ENCODE measurements around the gene SBNO2.

Gene SBNO2

DNA sequence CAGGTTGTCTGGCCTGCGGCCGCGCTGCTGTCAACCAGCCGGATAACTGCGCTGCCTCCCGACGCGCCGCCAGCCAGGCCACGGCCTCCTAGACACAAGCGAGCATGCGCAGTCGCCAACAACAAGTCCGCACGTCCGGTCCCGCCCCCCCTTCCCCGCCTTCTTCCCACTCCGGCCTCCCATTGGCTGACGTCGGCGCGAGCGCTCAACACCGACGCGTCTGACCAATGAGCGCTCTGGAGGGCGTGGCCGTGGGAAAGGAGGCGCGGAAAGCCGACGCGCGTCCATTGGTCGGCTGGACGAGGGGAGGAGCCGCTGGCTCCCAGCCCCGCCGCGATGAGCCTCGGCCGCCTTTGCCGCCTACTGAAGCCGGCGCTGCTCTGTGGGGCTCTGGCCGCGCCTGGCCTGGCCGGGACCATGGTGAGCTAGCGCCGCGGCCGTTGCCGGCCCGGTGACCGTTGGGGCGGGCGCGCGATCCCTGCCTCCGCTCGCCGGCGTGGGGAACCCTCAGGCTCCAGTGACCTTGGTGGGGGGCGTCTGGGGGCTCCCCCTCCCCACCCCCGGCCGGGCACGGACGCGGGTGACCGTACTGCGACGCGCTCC, 70.3 kb downstream of the SBNO2 start, which contains the start of gene GPX4:
Gene GPX4 (plus strand): TSS at position 287 of the 603 bp plus-strand sequence. CDS start 50 bp downstream, at position 337.
- peak within 1 kb of the TSS; percentile 86 for H3K9ac ChIP-seq (ENCODE audit: low read depth, low read length)
- no peaks in the 10 kb centered on the region for H3K27me3 ChIP-seq (ENCODE audit: control insufficient read depth, insufficient read depth, low read length)
- no peaks in the 10 kb centered on the region for H3K9me3 ChIP-seq (ENCODE audit: control insufficient read depth, insufficient read depth, low read length)
- peak within 1 kb of the TSS; percentile 87 for H3K4me3 ChIP-seq (ENCODE audit: low read depth, low read length)
- peaks cover 23% of the 10 kb centered on the region for H3K36me3 ChIP-seq (ENCODE audit: control insufficient read depth, insufficient read depth, low read length)
- H3K4me1 ChIP-seq (ENCODE audit: control insufficient read depth, insufficient read depth, low read length) = peaks cover 5% of the 10 kb centered on the region; the same call in 1 of the 2 replicates
- H3K27ac ChIP-seq (ENCODE audit: low read depth, low read length) = peak within 1 kb of the TSS; percentile 95

DNA sequence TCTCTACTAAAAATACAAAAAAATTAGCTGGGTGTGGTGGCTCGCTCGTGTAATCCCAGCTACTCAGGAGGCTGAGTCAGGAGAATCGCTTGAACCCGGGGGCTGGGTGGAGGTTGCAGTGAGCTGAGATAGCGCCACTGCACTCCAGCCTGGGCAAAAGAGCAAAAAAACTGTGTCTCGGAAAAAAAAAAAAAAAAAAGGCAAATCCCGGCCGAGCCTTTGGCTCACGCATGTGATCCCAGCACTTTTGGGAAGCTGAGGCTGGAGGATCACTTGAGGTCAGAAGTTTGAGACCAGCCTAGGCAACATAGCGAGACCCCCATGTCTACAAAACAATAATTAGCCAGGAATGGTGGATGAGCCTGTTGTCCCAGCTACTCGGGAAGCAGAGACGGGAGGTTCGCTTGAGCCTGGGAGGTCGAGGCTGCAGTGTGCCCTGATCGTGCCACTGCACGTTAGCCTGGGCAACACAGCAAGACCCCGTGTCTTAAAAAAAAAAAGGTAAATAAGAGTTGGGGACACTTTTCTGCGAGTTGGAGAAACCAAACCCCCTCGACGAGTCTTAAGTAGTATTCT, 70.8 kb downstream of the SBNO2 start:
- Histone ChIP-seq H3K4me1 (ENCODE audit: control insufficient read depth, insufficient read depth, low read length) (peaks cover 5% of the 10 kb centered on the region; the same call in 1 of the 2 replicates), H3K36me3 (ENCODE audit: control insufficient read depth, insufficient read depth, low read length) (peaks cover 20% of the 10 kb centered on the region), H3K27me3 (ENCODE audit: control insufficient read depth, insufficient read depth, low read length) (no peaks in the 10 kb centered on the region), H3K4me3 (ENCODE audit: low read depth, low read length) (peak overlapping the region; percentile 25; the same call in 1 of the 2 replicates), H3K9me3 (ENCODE audit: control insufficient read depth, insufficient read depth, low read length) (no peaks in the 10 kb centered on the region), H3K9ac (ENCODE audit: low read depth, low read length) (no peak overlapping the region), H3K27ac (ENCODE audit: low read depth, low read length) (peak overlapping the region; percentile 63)

- no peak overlapping the region for H3K9ac ChIP-seq (ENCODE audit: low read depth, low read length)
- no peaks in the 10 kb centered on the region for H3K27me3 ChIP-seq (ENCODE audit: control insufficient read depth, insufficient read depth, low read length)
- peak overlapping the region; percentile 82 for H3K27ac ChIP-seq (ENCODE audit: low read depth, low read length)
- H3K9me3 ChIP-seq (ENCODE audit: control insufficient read depth, insufficient read depth, low read length) = no peaks in the 10 kb centered on the region
- peaks cover 5% of the 10 kb centered on the region; the same call in 1 of the 2 replicates for H3K4me1 ChIP-seq (ENCODE audit: control insufficient read depth, insufficient read depth, low read length)
- H3K36me3 ChIP-seq (ENCODE audit: control insufficient read depth, insufficient read depth, low read length) = peaks cover 19% of the 10 kb centered on the region
- no peak overlapping the region for H3K4me3 ChIP-seq (ENCODE audit: low read depth, low read length)
Measured at GRCh38 chr19:1102407-1103131, 71.5 kb downstream of the SBNO2 start.

DNA sequence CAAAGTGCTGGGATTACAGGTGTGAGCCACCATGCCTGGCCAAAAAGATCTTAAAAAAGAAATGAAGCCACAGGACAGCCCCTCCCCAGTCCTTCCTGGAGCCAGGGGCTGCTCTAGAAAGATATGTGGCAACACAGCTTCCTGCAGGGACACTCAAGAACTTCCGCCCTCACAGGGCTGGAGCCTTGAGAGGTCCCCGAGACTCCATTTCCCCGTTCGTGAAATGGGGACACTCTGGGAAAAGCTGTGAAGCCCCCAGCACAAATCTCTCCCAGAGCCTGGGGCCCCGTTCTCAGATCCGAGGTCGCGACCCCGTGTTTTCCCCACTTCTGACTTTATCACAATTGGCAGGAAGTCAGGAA, 72.8 kb downstream of the SBNO2 start:
- peaks cover 5% of the 10 kb centered on the region; the same call in 1 of the 2 replicates for H3K4me1 ChIP-seq (ENCODE audit: control insufficient read depth, insufficient read depth, low read length)
- no peaks in the 10 kb centered on the region for H3K27me3 ChIP-seq (ENCODE audit: control insufficient read depth, insufficient read depth, low read length)
- no peak overlapping the region for H3K4me3 ChIP-seq (ENCODE audit: low read depth, low read length)
- H3K27ac ChIP-seq (ENCODE audit: low read depth, low read length) = peak overlapping the region; percentile 82
- peaks cover 7% of the 10 kb centered on the region for H3K36me3 ChIP-seq (ENCODE audit: control insufficient read depth, insufficient read depth, low read length)
- H3K9ac ChIP-seq (ENCODE audit: low read depth, low read length) = no peak overlapping the region
- H3K9me3 ChIP-seq (ENCODE audit: control insufficient read depth, insufficient read depth, low read length) = no peaks in the 10 kb centered on the region

- no peak overlapping the region for H3K27ac ChIP-seq (ENCODE audit: low read depth, low read length)
- H3K4me3 ChIP-seq (ENCODE audit: low read depth, low read length) = no peak overlapping the region
- peaks cover 9% of the 10 kb centered on the region for H3K4me1 ChIP-seq (ENCODE audit: control insufficient read depth, insufficient read depth, low read length)
- no peaks in the 10 kb centered on the region for H3K27me3 ChIP-seq (ENCODE audit: control insufficient read depth, insufficient read depth, low read length)
- H3K36me3 ChIP-seq (ENCODE audit: control insufficient read depth, insufficient read depth, low read length) = peaks cover 5% of the 10 kb centered on the region
- H3K9me3 ChIP-seq (ENCODE audit: control insufficient read depth, insufficient read depth, low read length) = no peaks in the 10 kb centered on the region
- H3K9ac ChIP-seq (ENCODE audit: low read depth, low read length) = no peak overlapping the region
Measured at GRCh38 chr19:1098177-1099051, 75.7 kb downstream of the SBNO2 start.

DNA sequence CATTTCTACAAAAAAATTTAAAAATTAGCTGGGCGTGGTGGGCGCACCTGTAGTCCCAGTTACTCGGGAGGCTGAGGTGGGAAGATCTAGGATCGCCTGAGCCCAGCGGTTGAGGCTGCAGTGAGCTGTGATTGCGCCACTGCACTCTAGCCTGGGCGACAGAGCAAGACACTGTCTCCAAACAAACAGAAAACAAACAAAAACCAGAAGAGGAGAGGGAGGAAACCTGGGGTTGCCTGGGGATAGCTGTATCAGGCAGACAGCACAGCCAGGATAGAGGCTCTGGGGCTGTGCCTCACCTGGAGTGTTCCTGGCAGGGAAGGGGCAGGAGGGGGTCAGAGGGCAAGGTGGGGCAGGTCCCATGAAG, 76.3 kb downstream of the SBNO2 start:
- Histone ChIP-seq H3K9me3 (ENCODE audit: control insufficient read depth, insufficient read depth, low read length) (no peaks in the 10 kb centered on the region), H3K36me3 (ENCODE audit: control insufficient read depth, insufficient read depth, low read length) (peaks cover 11% of the 10 kb centered on the region), H3K4me3 (ENCODE audit: low read depth, low read length) (no peak overlapping the region), H3K9ac (ENCODE audit: low read depth, low read length) (no peak overlapping the region), H3K4me1 (ENCODE audit: control insufficient read depth, insufficient read depth, low read length) (peaks cover 9% of the 10 kb centered on the region), H3K27ac (ENCODE audit: low read depth, low read length) (no peak overlapping the region), H3K27me3 (ENCODE audit: control insufficient read depth, insufficient read depth, low read length) (no peaks in the 10 kb centered on the region)

DNA sequence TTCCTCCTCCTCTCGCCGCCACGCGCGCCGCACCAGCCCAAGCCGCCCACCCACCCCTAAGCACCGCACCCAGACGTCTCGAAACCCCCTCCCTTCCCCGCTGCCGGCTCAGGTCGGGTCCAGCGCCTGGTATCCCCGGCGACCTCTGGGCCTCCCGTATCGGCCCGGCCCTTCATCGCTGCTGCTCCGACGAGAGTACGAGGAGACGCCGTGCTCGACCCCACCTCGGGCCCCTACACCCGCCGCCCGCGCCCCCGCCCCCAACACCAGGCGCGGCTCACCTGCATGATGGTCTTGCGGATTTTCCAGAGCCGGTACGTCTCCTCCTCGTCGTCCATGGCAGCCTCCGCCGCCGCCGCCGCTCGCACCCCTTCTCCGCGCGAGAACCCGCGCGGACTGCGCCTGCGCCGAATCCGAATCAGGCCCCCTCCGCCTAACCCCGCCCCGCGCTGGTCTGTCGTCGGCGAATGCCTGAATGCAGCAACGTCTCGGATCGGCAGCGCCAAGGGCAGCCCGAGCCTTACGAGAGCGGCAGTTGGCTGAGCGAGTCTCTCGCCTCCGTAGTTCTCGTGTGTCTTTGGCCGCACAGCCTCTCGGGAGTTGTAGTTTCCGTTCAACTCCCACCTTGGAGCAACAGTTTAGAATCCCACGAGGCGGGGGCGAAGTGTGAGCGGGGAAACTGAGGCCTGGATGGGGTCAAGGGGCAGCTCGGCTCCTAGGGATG, 78.9 kb downstream of the SBNO2 start, which contains the start of gene POLR2E:
Gene POLR2E (minus strand): TSS at position 398 of the 724 bp plus-strand sequence. CDS start 60 bp downstream, at position 338.
- Histone ChIP-seq H3K4me1 (ENCODE audit: control insufficient read depth, insufficient read depth, low read length) (peaks cover 5% of the 10 kb centered on the region; the same call in 1 of the 2 replicates), H3K9me3 (ENCODE audit: control insufficient read depth, insufficient read depth, low read length) (no peaks in the 10 kb centered on the region), H3K27ac (ENCODE audit: low read depth, low read length) (peak within 1 kb of the TSS; percentile 69), H3K9ac (ENCODE audit: low read depth, low read length) (peak within 1 kb of the TSS; percentile 70), H3K36me3 (ENCODE audit: control insufficient read depth, insufficient read depth, low read length) (peaks cover 31% of the 10 kb centered on the region), H3K4me3 (ENCODE audit: low read depth, low read length) (peak within 1 kb of the TSS; percentile 95), H3K27me3 (ENCODE audit: control insufficient read depth, insufficient read depth, low read length) (no peaks in the 10 kb centered on the region)

DNA sequence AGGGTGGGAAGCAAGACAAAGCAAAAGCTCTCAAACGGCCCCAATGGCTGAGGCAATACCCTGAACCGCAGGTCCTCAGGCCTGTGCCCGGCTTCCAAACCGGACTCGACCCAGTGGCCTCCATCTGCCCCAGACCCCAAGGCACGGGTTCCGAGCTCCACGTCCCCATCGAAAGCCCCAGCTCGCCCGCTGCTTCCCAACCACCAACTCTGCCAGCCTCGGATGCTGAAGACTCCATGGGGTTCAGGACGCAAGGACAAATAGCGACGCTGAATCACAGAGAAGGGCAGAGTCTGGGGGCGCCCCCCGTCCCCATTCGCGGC, 79.5 kb downstream of the SBNO2 start:
- Histone ChIP-seq H3K36me3 (ENCODE audit: control insufficient read depth, insufficient read depth, low read length) (peaks cover 32% of the 10 kb centered on the region), H3K9ac (ENCODE audit: low read depth, low read length) (peak overlapping the region; percentile 70), H3K4me3 (ENCODE audit: low read depth, low read length) (peak overlapping the region; percentile 95), H3K9me3 (ENCODE audit: control insufficient read depth, insufficient read depth, low read length) (no peaks in the 10 kb centered on the region), H3K27ac (ENCODE audit: low read depth, low read length) (peak overlapping the region; percentile 69), H3K4me1 (ENCODE audit: control insufficient read depth, insufficient read depth, low read length) (peaks cover 5% of the 10 kb centered on the region; the same call in 1 of the 2 replicates), H3K27me3 (ENCODE audit: control insufficient read depth, insufficient read depth, low read length) (no peaks in the 10 kb centered on the region)

DNA sequence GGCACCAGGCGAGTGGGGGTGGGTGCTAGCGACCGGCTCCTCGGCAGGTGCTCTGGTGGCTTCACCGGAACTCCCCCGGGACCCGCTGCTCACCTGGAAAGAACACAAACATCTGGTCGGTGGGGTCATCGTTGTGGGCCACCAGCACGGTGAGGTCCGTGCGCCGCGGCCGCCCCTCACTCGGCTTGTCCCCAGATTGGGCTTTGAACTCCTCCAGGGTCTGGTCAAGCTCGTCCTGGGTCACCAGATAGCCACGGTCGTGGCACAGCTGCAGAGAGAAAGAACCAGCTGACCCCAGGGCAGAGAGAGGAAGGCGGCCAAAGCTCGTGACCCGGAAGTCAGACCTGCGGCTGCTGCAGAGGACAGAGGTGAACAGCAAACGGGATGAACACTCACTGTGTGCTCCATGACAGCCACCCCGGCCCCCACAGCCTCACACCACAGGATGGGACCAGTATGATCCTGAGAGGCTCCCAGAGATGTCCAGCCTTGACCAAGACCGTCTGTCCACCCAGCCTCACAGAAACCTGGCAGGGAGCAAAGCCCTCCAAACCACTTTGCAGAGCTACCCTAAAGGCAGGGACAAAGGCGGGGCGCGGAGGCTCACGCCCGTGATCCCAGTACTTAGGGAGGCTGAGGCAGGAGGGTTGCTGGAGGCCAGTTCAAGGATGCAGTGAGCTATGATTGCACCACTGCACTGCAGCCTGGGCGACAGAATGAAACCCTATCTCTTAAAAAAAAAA, 80.1 kb downstream of the SBNO2 start:
- H3K27ac ChIP-seq (ENCODE audit: low read depth, low read length) = no peak overlapping the region
- H3K9me3 ChIP-seq (ENCODE audit: control insufficient read depth, insufficient read depth, low read length) = no peaks in the 10 kb centered on the region
- H3K4me1 ChIP-seq (ENCODE audit: control insufficient read depth, insufficient read depth, low read length) = peaks cover 5% of the 10 kb centered on the region; the same call in 1 of the 2 replicates
- no peaks in the 10 kb centered on the region for H3K27me3 ChIP-seq (ENCODE audit: control insufficient read depth, insufficient read depth, low read length)
- peak overlapping the region; percentile 95 for H3K4me3 ChIP-seq (ENCODE audit: low read depth, low read length)
- peaks cover 38% of the 10 kb centered on the region for H3K36me3 ChIP-seq (ENCODE audit: control insufficient read depth, insufficient read depth, low read length)
- H3K9ac ChIP-seq (ENCODE audit: low read depth, low read length) = peak overlapping the region; percentile 70
